K562 (cell line): ENCODE data around the gene FARP2. TPM values are rescaled to one million over a fixed set of nuclear protein-coding genes. Genes with fewer than 3 reads are reported as not detected.

ENCODE experiments used
- ELF2 ChIP-seq: fragments of 250-450 bp; sonication (Bioruptor Pico); IDR thresholded peaks from 2 replicates; pipeline ENCODE4 v1.5.0; 2021; ENCODE audit warnings: mild to moderate bottlenecking
- HOXB6 ChIP-seq: fragments of 250-450 bp; sonication (Bioruptor Pico); IDR thresholded peaks from 2 replicates; pipeline ENCODE4 v1.5.1; 2022; ENCODE audit warnings: mild to moderate bottlenecking, borderline replicate concordance
- HSF4 ChIP-seq: fragments of 250-450 bp; sonication (Bioruptor Pico); IDR thresholded peaks from 2 replicates; pipeline ENCODE4 v2.1.2; 2022; ENCODE audit warnings: mild to moderate bottlenecking, moderate library complexity, borderline replicate concordance
- MTA2 ChIP-seq: fragments of 450-650 bp; IDR thresholded peaks from 2 replicates; pipeline ENCODE4 v1.6.1; 2016; ENCODE audit warnings: low read depth
- PBX2 ChIP-seq, 2 experiments: IDR thresholded peaks in 1 of 2; conservative IDR thresholded peaks in 1 of 2; 2 replicates each; pipeline ENCODE4 v1.6.1; 2016; ENCODE audit warnings: low read depth in 2 of 2, mild to moderate bottlenecking in 1 of 2, missing compliant biosample characterization in 1 of 2, missing genetic modification characterization in 1 of 2, moderate library complexity in 1 of 2
- POU5F1 ChIP-seq: fragments of 150-350 bp; IDR thresholded peaks from 2 replicates; pipeline ENCODE4 v1.6.1; 2014; ENCODE audit warnings: borderline replicate concordance, low read length, low read depth, mild to moderate bottlenecking; ENCODE audit not compliant: partially characterized antibody
- RAD21 ChIP-seq, 2 experiments: fragments of 250-450 bp in 1 of 2; fragments of 450-650 bp in 1 of 2; sonication (Bioruptor Pico) in 1 of 2; formaldehyde crosslinking in 1 of 2; IDR thresholded peaks in 1 of 2; conservative IDR thresholded peaks in 1 of 2; 2 replicates each; pipeline versions ENCODE4 v1.4.0 to v1.8.0; 2020 to 2022; ENCODE audit warnings: mild to moderate bottlenecking in 2 of 2, moderate library complexity in 1 of 2
- RFX1 ChIP-seq: fragments of 450-650 bp; IDR thresholded peaks from 2 replicates; pipeline ENCODE4 v1.6.1; 2016; ENCODE audit warnings: mild to moderate bottlenecking, moderate library complexity
- SNRNP70 ChIP-seq: fragments of 200-400 bp; formaldehyde crosslinking; optimal IDR thresholded peaks from 2 replicates; pipeline ENCODE3; 2017; ENCODE audit warnings: low read depth, low read length
- XRCC4 ChIP-seq: IDR thresholded peaks from one replicate; pipeline ENCODE4 v1.6.1; 2011; ENCODE audit not compliant: insufficient read depth, insufficient read length; ENCODE audit errors: extremely low read depth
- ZNF124 ChIP-seq: sonication (generic); formaldehyde crosslinking; IDR thresholded peaks from 2 replicates; pipeline ENCODE4 v1.8.1; 2022; ENCODE audit warnings: missing genetic modification reagents
- ZNF3 ChIP-seq: fragments of 250-450 bp; sonication (Bioruptor Pico); IDR thresholded peaks from 2 replicates; pipeline ENCODE4 v1.5.0; 2021; ENCODE audit warnings: mild to moderate bottlenecking, moderate library complexity
- ZNF589 ChIP-seq: fragments of 200-800 bp; sonication (Bioruptor generic); IDR thresholded peaks from 2 replicates; pipeline ENCODE4 v1.6.1; 2016; ENCODE audit warnings: low read depth, missing genetic modification characterization, missing compliant biosample characterization
- ZNF707 ChIP-seq: fragments of 250-450 bp; sonication (Bioruptor Pico); conservative IDR thresholded peaks from 2 replicates; pipeline ENCODE4 v1.8.0; 2022; ENCODE audit warnings: inconsistent platforms, mild to moderate bottlenecking, moderate library complexity
- polyA plus RNA-seq, 8 experiments: library from polyadenylated mRNA; depleted of rRNA in 4 of 8; stranded (reverse) in 5 of 8; unstranded in 3 of 8; fragments of >200 nt; fragmentation: Nextera tagmentation in 2 of 8; fragmentation: Illumina TruSeq in 1 of 8; extraction: Ambion mirVana in 2 of 8; extraction: Trizol in 1 of 8; gene quantifications; 2 replicates each; pipeline versions ENCODE4 v1.2.1 to v1.2.3, GENCODE V29; 2011 to 2014; ENCODE audit warnings: inconsistent platforms in 1 of 8, missing spikeins in 1 of 8
- total RNA-seq, 7 experiments: library from RNA; depleted of rRNA in 6 of 7; stranded (reverse); fragments of >200 nt in 6 of 7; fragmentation: Illumina TruSeq in 2 of 7; extraction: Trizol in 2 of 7; gene quantifications; 2 replicates each; pipeline versions ENCODE4 v1.2.1 to v1.2.3, GENCODE V29; 2011 to 2021; ENCODE audit warnings: low replicate concordance in 1 of 7
- TF ChIP-seq, protein P1 (sequence below): fragments of 250-450 bp; sonication (Bioruptor Pico); IDR thresholded peaks from 2 replicates; pipeline ENCODE4 v1.5.0; 2021
- TF ChIP-seq, protein P2 (sequence below): fragments of 250-450 bp; sonication (Bioruptor Pico); IDR thresholded peaks from 2 replicates; pipeline ENCODE4 v1.8.0; 2021; ENCODE audit warnings: mild to moderate bottlenecking, moderate library complexity
- TF ChIP-seq, protein P3 (sequence below): fragments of 250-450 bp; sonication (Bioruptor Pico); IDR thresholded peaks from 2 replicates; pipeline ENCODE4 v1.8.0; 2021; ENCODE audit warnings: moderate library complexity, mild to moderate bottlenecking, inconsistent platforms

Gene FARP2
- total and polyA plus RNA-seq, 9 of the 15 experiments (the other 6 are each of a cell fraction or from before 2014, with no cell fraction given) = 4.1 to 38.1 (median 21.1) TPM

- TF ChIP-seq RAD21 (CRISPR knock-in tag; conservative IDR thresholded peaks at IDR 0.05 in 1 of 2, IDR thresholded peaks at IDR 0.05 in 1 of 2) (0 out of 4 replicates have a peak, but pooled peaks of 1 of the 2 experiments have one; percentile 2), HSF4 (CRISPR knock-in tag) (no peak), HOXB6 (CRISPR knock-in tag) (no peak), MTA2 (no peak), RFX1 (no peak), ZNF3 (no peak), ELF2 (CRISPR knock-in tag) (no peak), POU5F1 (no peak), PBX2 (CRISPR knock-in tag; IDR thresholded peaks at IDR 0.05; ENCODE audit: low read depth) (no peak), PBX2 (tag; conservative IDR thresholded peaks at IDR 0.05; ENCODE audit: low read depth) (no peak), ZNF589 (CRISPR knock-in tag) (peak; percentile 25; the same call in 1 of the 2 replicates), ZNF124 (CRISPR knock-in tag) (no peak), XRCC4 (no peak), SNRNP70 (no peak), ZNF707 (CRISPR knock-in tag) (no peak)
- TF ChIP-seq, protein P1, sequence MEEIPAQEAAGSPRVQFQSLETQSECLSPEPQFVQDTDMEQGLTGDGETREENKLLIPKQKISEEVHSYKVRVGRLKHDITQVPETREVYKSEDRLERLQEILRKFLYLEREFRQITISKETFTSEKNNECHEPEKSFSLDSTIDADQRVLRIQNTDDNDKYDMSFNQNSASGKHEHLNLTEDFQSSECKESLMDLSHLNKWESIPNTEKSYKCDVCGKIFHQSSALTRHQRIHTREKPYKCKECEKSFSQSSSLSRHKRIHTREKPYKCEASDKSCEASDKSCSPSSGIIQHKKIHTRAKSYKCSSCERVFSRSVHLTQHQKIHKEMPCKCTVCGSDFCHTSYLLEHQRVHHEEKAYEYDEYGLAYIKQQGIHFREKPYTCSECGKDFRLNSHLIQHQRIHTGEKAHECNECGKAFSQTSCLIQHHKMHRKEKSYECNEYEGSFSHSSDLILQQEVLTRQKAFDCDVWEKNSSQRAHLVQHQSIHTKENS (CRISPR knock-in tag) = no peak
- TF ChIP-seq, protein P2, sequence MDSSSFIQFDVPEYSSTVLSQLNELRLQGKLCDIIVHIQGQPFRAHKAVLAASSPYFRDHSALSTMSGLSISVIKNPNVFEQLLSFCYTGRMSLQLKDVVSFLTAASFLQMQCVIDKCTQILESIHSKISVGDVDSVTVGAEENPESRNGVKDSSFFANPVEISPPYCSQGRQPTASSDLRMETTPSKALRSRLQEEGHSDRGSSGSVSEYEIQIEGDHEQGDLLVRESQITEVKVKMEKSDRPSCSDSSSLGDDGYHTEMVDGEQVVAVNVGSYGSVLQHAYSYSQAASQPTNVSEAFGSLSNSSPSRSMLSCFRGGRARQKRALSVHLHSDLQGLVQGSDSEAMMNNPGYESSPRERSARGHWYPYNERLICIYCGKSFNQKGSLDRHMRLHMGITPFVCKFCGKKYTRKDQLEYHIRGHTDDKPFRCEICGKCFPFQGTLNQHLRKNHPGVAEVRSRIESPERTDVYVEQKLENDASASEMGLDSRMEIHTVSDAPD = no peak
- TF ChIP-seq, protein P3, sequence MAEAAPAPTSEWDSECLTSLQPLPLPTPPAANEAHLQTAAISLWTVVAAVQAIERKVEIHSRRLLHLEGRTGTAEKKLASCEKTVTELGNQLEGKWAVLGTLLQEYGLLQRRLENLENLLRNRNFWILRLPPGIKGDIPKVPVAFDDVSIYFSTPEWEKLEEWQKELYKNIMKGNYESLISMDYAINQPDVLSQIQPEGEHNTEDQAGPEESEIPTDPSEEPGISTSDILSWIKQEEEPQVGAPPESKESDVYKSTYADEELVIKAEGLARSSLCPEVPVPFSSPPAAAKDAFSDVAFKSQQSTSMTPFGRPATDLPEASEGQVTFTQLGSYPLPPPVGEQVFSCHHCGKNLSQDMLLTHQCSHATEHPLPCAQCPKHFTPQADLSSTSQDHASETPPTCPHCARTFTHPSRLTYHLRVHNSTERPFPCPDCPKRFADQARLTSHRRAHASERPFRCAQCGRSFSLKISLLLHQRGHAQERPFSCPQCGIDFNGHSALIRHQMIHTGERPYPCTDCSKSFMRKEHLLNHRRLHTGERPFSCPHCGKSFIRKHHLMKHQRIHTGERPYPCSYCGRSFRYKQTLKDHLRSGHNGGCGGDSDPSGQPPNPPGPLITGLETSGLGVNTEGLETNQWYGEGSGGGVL (CRISPR knock-in tag) = no peak
These were observed 40.8 kb upstream of the FARP2 start, which contains the start of gene HDLBP (continued) for GRCh38 chr2:241315093-241315878.
